ENCODE measurements around the gene PGM1.

Gene PGM1

DNA sequence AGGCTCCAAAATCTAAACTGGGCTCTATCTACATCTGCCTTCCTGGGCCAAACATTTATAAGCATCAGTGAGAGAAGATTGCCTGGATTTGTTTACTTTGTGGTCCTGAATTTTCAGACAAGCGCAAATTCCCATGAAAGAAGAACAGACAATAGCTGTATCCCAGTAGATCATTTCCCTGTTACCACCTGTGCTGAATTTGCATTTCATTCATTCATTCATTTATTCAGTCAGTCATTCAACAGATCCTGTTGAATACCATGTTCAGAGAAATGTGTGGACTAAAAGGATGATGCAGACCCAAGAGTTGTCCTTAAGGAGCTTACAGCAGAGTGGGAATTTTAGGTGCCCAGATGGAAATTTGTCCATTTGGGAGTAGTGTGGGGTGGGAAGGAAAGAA, 2.2 kb downstream of the PGM1 start:
- DNase-seq: no peak
- in situ Hi-C loops (cut with MboI; ENCODE audit: low pct_unique_long_range_greater_than_20kb, low sequenced_read_pairs): no loop called here

DNA sequence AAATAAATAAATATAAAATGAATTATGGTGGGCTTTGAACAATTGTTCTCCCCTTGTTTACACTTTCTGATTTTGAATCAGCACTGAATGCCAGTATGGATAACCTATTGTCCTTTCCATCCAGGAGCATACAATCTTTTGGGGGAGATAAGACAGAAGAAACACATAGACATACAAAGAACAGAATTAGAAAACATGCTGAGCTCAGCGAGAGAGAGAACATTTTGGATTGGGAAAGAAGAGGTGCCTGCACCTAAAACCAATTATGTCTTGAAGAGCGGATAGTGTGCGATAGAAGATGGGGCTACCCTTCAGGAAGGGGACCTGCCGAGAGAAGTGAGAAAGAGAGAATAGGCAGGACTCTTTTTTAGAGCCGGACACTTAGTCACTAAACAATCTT, 6.6 kb downstream of the PGM1 start:
- in situ Hi-C loops (cut with MboI; ENCODE audit: low pct_unique_long_range_greater_than_20kb, low sequenced_read_pairs): no loop called here
- no peak for DNase-seq

DNA sequence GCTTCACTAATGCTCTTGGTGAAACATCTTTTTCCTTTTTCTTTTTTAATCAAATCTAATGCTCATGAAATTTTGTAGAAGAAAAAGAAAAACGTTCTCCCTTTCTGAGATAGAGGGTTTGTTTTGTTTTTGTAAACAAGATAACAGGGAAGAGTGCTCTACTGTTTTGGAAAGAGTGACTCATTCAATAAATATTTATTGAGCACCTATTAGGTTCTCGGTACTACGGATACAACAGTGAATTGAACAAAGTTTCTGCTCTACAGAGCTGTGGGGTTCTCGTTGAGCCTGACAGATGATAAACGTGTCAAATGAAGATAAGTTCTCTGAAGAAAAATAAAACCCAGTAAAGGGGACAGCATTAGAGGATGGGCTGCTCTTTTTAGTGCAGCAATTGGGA, 7.0 kb downstream of the PGM1 start:
- in situ Hi-C loops (cut with MboI; ENCODE audit: low pct_unique_long_range_greater_than_20kb, low sequenced_read_pairs): no loop called here
- DNase-seq: no peak

DNA sequence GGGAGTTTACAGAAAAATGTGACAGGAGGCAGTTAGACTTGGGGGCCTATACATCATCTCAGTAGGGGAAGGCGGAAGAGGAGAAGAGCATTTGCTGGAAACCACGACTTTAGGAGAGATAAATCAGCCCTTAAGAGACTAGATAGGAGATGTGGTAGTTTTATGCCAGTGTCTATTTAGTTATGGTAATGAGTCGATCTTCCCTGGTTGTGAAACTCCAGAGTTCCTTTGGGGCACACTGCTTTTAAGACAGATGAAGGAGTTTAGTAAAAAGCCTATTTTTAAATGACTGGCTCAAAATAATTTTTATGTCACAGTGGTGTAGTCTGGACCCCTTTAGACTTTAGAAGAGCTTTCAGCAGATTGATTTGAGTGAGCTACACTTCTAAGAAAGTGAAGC, 7.8 kb downstream of the PGM1 start:
- DNase-seq: no peak
- in situ Hi-C loops (cut with MboI; ENCODE audit: low pct_unique_long_range_greater_than_20kb, low sequenced_read_pairs): no loop called here

DNA sequence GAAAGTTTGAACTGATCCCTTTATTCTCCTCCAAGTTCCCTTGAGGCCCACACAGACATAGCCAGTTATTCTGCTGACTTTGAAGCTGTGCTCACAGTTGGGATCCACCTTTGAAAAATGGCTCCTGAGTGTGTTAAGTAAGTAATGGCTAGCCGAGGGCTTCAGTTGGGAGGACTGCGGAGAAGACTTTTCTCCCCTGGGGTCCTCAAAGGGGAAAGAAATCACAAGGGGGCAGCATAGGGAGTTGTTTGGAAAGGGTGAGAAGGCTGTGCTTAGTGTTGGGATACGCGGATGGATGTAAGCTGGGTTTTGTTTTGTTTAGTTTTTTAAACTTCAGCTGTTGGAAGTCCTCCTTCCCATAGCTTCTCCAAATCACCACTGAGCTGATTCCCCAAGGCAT, 8.3 kb downstream of the PGM1 start:
- DNase-seq: no peak
- in situ Hi-C loops (cut with MboI; ENCODE audit: low pct_unique_long_range_greater_than_20kb, low sequenced_read_pairs): no loop called here

- DNase-seq: no peak
- in situ Hi-C loops (cut with MboI; ENCODE audit: low pct_unique_long_range_greater_than_20kb, low sequenced_read_pairs): no loop called here
These were observed 8.7 kb downstream of the PGM1 start for GRCh38 chr1:63601912-63602311.

- no peak for DNase-seq
- in situ Hi-C loops (cut with MboI; ENCODE audit: low pct_unique_long_range_greater_than_20kb, low sequenced_read_pairs): no loop called here
These were observed 9.4 kb downstream of the PGM1 start for GRCh38 chr1:63602629-63603028.

DNA sequence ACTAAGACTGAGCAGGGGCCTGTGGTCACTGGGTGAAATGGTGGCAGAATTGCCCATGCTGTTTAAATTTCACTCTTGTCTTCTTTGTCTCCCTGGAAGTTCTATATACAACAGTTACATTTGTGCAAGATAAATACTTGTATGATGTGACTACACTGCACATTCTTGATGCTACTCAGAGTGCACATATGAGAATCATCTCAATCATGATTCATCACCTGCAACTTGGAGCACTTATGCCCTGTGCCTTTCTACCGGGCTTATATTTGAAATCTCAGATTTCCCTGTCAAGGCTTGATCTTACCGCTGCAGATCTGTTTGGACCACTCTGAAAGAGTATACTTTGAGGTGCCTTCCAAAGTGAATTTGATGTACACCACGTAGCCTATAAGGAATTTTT, 10.6 kb downstream of the PGM1 start:
- DNase-seq: no peak
- in situ Hi-C loops (cut with MboI; ENCODE audit: low pct_unique_long_range_greater_than_20kb, low sequenced_read_pairs): no loop called here

DNA sequence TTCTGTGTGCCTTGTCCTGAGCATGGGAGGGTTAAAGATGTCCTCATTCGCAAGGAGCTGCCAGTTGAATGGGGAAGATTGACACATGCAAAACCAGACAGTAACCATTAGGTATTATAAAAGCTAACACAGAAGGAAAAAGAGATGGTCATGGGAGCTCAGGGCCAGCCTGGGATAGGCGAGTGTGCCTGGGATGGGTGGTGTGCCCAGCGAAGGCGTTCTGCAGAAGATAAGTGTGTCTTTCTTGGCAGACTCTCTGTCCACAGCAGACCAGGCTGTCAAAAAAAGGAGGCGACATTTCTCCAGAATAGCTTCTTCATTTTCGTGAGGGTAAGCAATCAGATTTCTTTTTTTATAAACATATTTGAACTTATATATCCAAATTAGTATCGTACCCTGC, 14.1 kb downstream of the PGM1 start:
- in situ Hi-C loops (cut with MboI; ENCODE audit: low pct_unique_long_range_greater_than_20kb, low sequenced_read_pairs): no loop called here
- DNase-seq: no peak

GRCh38 chr1:63611231-63611630, 18.0 kb downstream of the PGM1 start:
- in situ Hi-C loops (cut with MboI; ENCODE audit: low pct_unique_long_range_greater_than_20kb, low sequenced_read_pairs): no loop called here
- no peak for DNase-seq

- in situ Hi-C loops (cut with MboI; ENCODE audit: low pct_unique_long_range_greater_than_20kb, low sequenced_read_pairs): no loop called here
- DNase-seq: no peak
These were observed 19.4 kb downstream of the PGM1 start for GRCh38 chr1:63612564-63612963.

DNA sequence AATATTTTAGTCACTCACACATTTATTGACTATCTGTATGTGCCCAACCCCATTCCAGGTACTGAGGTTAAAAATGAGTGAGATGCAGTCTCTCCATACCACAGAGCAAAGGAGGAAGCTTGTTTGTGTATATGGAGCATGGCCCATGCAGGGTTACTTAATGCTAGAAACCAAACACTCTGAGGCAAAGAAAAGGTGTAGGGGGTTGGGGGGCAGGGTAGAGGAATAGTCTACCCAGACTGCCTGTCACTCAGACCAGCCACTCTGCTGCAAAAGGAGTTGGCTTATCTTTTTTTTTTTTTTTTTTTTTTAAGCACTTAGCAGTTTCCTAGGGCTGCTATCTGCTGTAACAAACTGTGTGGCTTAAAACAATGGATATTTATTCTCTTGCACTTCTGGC, 19.8 kb downstream of the PGM1 start:
- in situ Hi-C loops (cut with MboI; ENCODE audit: low pct_unique_long_range_greater_than_20kb, low sequenced_read_pairs): no loop called here
- DNase-seq: peak; percentile 10

- DNase-seq: peak; percentile 81
- in situ Hi-C loops (cut with MboI; ENCODE audit: low pct_unique_long_range_greater_than_20kb, low sequenced_read_pairs): no loop called here
These were observed 22.7 kb downstream of the PGM1 start for GRCh38 chr1:63615768-63616420.

DNA sequence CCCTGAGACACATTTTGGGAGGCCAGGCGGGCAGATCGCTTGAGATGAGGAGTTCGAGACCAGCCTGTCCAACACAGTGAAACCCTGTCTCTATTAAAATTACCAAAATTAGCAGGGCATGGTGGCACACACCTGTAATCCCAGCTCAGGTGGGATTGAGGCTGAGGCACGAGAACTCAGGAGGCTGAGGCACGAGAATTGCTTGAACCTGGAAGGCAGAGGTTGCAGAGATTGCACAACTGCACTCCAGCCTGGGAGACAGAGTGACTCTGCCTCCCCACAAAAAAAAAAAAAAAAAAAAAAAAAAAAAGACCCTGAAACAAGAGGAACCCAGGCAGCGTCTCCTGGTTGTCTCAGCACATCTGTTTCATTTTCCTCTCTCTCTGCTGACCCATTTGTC, 24.2 kb downstream of the PGM1 start:
- no peak for DNase-seq
- in situ Hi-C loops (cut with MboI; ENCODE audit: low pct_unique_long_range_greater_than_20kb, low sequenced_read_pairs): no loop called here

- in situ Hi-C loops (cut with MboI; ENCODE audit: low pct_unique_long_range_greater_than_20kb, low sequenced_read_pairs): no loop called here
- DNase-seq: no peak
These were observed 24.8 kb downstream of the PGM1 start for GRCh38 chr1:63618011-63618410.

GRCh38 chr1:63619558-63619957, 26.3 kb downstream of the PGM1 start:
- in situ Hi-C loops (cut with MboI; ENCODE audit: low pct_unique_long_range_greater_than_20kb, low sequenced_read_pairs): no loop called here

GRCh38 chr1:63620671-63621070, 27.5 kb downstream of the PGM1 start:
- in situ Hi-C loops (cut with MboI; ENCODE audit: low pct_unique_long_range_greater_than_20kb, low sequenced_read_pairs): no loop called here
- no peak for DNase-seq

More at GRCh38 chr1:63619558-63619957, 26.3 kb downstream of the PGM1 start:
- no peak for DNase-seq

DNA sequence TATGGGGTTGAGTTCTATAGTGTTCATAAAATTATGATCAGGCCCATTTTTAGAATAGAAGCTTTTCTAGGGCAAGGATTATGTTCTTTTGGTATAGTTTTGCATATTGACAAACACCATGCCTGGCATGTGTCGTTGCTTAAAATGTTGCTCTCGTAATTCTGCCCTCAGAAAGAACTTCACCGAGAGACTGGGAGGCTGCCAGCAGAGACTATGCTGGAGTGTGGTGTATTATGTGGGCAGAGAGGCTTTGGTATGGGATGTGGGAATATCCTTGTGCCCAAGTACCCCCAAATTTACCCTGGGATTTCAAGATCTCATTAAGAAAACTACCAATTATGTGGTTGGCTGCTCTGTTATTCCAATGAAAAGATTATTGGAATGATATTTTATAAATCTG, 27.9 kb downstream of the PGM1 start:
- in situ Hi-C loops (cut with MboI; ENCODE audit: low pct_unique_long_range_greater_than_20kb, low sequenced_read_pairs): no loop called here
- no peak for DNase-seq

- in situ Hi-C loops (cut with MboI; ENCODE audit: low pct_unique_long_range_greater_than_20kb, low sequenced_read_pairs): no loop called here
- DNase-seq: no peak
These were observed 28.5 kb downstream of the PGM1 start for GRCh38 chr1:63621698-63622097.

GRCh38 chr1:63622849-63623566, 29.8 kb downstream of the PGM1 start:
- no peak for DNase-seq
- in situ Hi-C loops (cut with MboI; ENCODE audit: low pct_unique_long_range_greater_than_20kb, low sequenced_read_pairs): no loop called here

DNA sequence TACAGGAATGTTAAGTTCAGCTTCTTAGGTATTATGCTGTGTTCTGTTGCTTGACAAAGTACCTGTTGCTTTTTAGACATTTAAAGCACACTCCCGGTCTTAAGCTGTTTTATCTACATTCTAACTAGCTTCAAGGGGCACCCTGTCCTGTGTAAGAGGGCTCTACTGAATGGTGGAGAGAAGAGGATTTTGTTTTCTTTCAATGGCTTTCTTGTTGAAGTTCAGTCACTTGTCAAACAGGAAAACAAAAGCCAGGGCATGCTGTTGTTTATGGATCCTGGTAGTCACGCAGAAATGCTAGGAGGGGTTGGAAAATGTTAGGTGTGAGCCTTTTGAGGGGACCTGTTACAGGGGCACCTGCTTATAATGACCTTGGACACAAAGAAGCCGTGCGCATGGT, 30.7 kb downstream of the PGM1 start:
- in situ Hi-C loops (cut with MboI; ENCODE audit: low pct_unique_long_range_greater_than_20kb, low sequenced_read_pairs): no loop called here
- no peak for DNase-seq
